SK-N-SH (cell line): Measurements from ENCODE around the gene UGGT2. TPM values are rescaled to one million over a fixed set of nuclear protein-coding genes. Genes with fewer than 3 reads are reported as not detected.
A peak's percentile ranks its signal among the peaks of the same experiment; 100 is the strongest.

ENCODE experiments used
- CTCF ChIA-PET: fragments of 300-600, 350-600 bp; formaldehyde crosslinking; extraction: SDS; loops from one replicate; lab custom pipeline; 2021; lab: Yijun Ruan, JAX
- POLR2A ChIA-PET: fragments of 350-600 bp; sonication (Branson Sonifier 250); formaldehyde crosslinking; extraction: SDS; loops from one replicate; lab custom pipeline; 2020; ENCODE audit warnings: antibody characterized with exemption, inconsistent platforms; lab: Yijun Ruan, JAX
- DNase-seq: peaks from one replicate; pipeline ENCODE4 v3.0.0; 2012
- H2AFZ ChIP-seq: fragments of 200-600 bp; sonication (generic); 2 replicates; pipeline ENCODE4 v1.8.1; 2016; ENCODE audit warnings: antibody characterized with exemption, mild to moderate bottlenecking, low read depth
- H3F3A ChIP-seq: fragments of 200-600 bp; sonication (generic); replicated peaks from 2 replicates; pipeline ENCODE3; 2016; ENCODE audit warnings: antibody characterized with exemption, mild to moderate bottlenecking; ENCODE audit not compliant: insufficient read depth
- H3K27ac ChIP-seq, 2 experiments: fragments of 200-500 bp in 1 of 2; fragments of 200-600 bp in 1 of 2; sonication (Bioruptor generic) in 1 of 2; sonication (generic), shearing (Covaris generic) in 1 of 2; 2 replicates each; pipeline versions ENCODE4 v1.5.1 to v1.6.1; 2014 to 2016; ENCODE audit warnings: low read depth in 2 of 2, inconsistent platforms in 1 of 2, low read length in 1 of 2, mild to moderate bottlenecking in 1 of 2, mixed read lengths in 1 of 2
- H3K27me3 ChIP-seq: fragments of 200-600 bp; sonication (generic), shearing (Covaris generic); 2 replicates; pipeline ENCODE4 v1.6.1; 2016; ENCODE audit warnings: mixed run types; ENCODE audit not compliant: insufficient read depth
- H3K36me3 ChIP-seq, 2 experiments: fragments of 200-500 bp in 1 of 2; fragments of 200-600 bp in 1 of 2; sonication (Bioruptor generic) in 1 of 2; sonication (generic) in 1 of 2; replicated peaks in 1 of 2; 2 replicates each; pipeline versions ENCODE3 to v1.5.1; 2014 to 2016; ENCODE audit warnings: low read length in 1 of 2, mild to moderate bottlenecking in 1 of 2; ENCODE audit not compliant: insufficient read depth in 2 of 2, control insufficient read depth in 1 of 2
- H3K4me1 ChIP-seq, 2 experiments: fragments of 200-500 bp in 1 of 2; fragments of 200-600 bp in 1 of 2; sonication (Bioruptor generic) in 1 of 2; sonication (generic), shearing (Covaris generic) in 1 of 2; 2 replicates each; pipeline versions ENCODE4 v1.5.1 to v1.6.1; 2014 to 2016; ENCODE audit warnings: low read depth in 1 of 2, low read length in 1 of 2, mixed run types in 1 of 2; ENCODE audit not compliant: insufficient read depth in 2 of 2, control insufficient read depth in 1 of 2
- H3K4me2 ChIP-seq: fragments of 200-600 bp; sonication (generic), shearing (Covaris generic); 2 replicates; pipeline ENCODE4 v1.6.1; 2017; ENCODE audit warnings: mixed run types
- H3K4me3 ChIP-seq, 2 experiments: fragments of 200-500 bp in 1 of 2; fragments of 200-600 bp in 1 of 2; sonication (Bioruptor generic) in 1 of 2; sonication (generic), shearing (Covaris generic) in 1 of 2; 2 replicates each; pipeline versions ENCODE4 v1.5.1 to v1.8.1; 2014 to 2016; ENCODE audit warnings: low read depth in 2 of 2, inconsistent platforms in 1 of 2, low read length in 1 of 2, mild to moderate bottlenecking in 1 of 2, mixed read lengths in 1 of 2, moderate library complexity in 1 of 2
- H3K79me2 ChIP-seq: fragments of 200-600 bp; sonication (generic); 2 replicates; pipeline ENCODE4 v1.8.1; 2017; ENCODE audit warnings: mild to moderate bottlenecking; ENCODE audit not compliant: insufficient read depth
- H3K9ac ChIP-seq: fragments of 200-600 bp; sonication (generic); 2 replicates; pipeline ENCODE4 v1.6.1; 2017; ENCODE audit warnings: mixed run types
- H3K9me2 ChIP-seq: fragments of 200-600 bp; sonication (generic); 2 replicates; pipeline ENCODE4 v1.6.1; 2017; ENCODE audit warnings: mixed run types
- H3K9me3 ChIP-seq: fragments of 200-600 bp; sonication (generic); 2 replicates; pipeline ENCODE4 v1.6.1; 2017; ENCODE audit warnings: mixed run types, mild to moderate bottlenecking, moderate library complexity
- H4K20me1 ChIP-seq: fragments of 200-600 bp; sonication (generic); 2 replicates; pipeline ENCODE4 v1.6.1; 2017; ENCODE audit warnings: mild to moderate bottlenecking, mixed run types; ENCODE audit not compliant: insufficient read depth
- CHD2 ChIP-seq: fragments of 150-350 bp; IDR thresholded peaks from 2 replicates; pipeline ENCODE4 v1.6.1; 2018; ENCODE audit warnings: low read length; ENCODE audit not compliant: partially characterized antibody
- FOSL2 ChIP-seq: IDR thresholded peaks from 2 replicates; pipeline ENCODE4 v1.4.0; 2012; ENCODE audit warnings: low read depth, mild to moderate bottlenecking, moderate library complexity, borderline replicate concordance
- FOXM1 ChIP-seq: IDR thresholded peaks from 2 replicates; pipeline ENCODE4 v1.4.0; 2012; ENCODE audit warnings: low read depth, mild to moderate bottlenecking
- GABPA ChIP-seq: IDR thresholded peaks from 2 replicates; pipeline ENCODE4 v1.4.0; 2012; ENCODE audit warnings: low read depth, mild to moderate bottlenecking
- JUND ChIP-seq: IDR thresholded peaks from 2 replicates; pipeline ENCODE4 v1.4.0; 2012
- MXI1 ChIP-seq: IDR thresholded peaks from 2 replicates; pipeline ENCODE4 v1.6.1; 2012; ENCODE audit warnings: mild to moderate bottlenecking, low read depth, low read length, improper control_type of control experiment
- NRF1 ChIP-seq: IDR thresholded peaks from 2 replicates; pipeline ENCODE4 v1.6.1; 2012; ENCODE audit warnings: low read depth, mild to moderate bottlenecking, low read length
- RAD21 ChIP-seq: IDR thresholded peaks from 2 replicates; pipeline ENCODE4 v1.6.1; 2012; ENCODE audit warnings: mild to moderate bottlenecking, low read length
- SMC3 ChIP-seq: IDR thresholded peaks from 2 replicates; pipeline ENCODE4 v1.6.1; 2012; ENCODE audit warnings: low read depth, low read length, improper control_type of control experiment
- TAF1 ChIP-seq: IDR thresholded peaks from 2 replicates; pipeline ENCODE4 v1.6.1; 2012; ENCODE audit warnings: low read depth, mild to moderate bottlenecking, low read length, moderate library complexity, borderline replicate concordance
- TCF12 ChIP-seq: IDR thresholded peaks from 2 replicates; pipeline ENCODE4 v1.4.0; 2012
- WGBS: methylation state at CpG from one replicate; pipeline ENCODE4 v1.1.6; 2017; ENCODE audit warnings: low lambda C conversion rate; 5-methylcytosine and 5-hydroxymethylcytosine counted together
- polyA plus RNA-seq, 3 experiments: library from polyadenylated mRNA; depleted of rRNA; stranded (reverse); fragments of >200 nt; gene quantifications; 2 replicates each; pipeline ENCODE4 v1.2.3, GENCODE V29; 2012
- TF ChIP-seq, protein P1 (sequence below): fragments of 150-350 bp; IDR thresholded peaks from 2 replicates; pipeline ENCODE4 v1.6.1; 2016; ENCODE audit warnings: mild to moderate bottlenecking, low read depth, low read length
- TF ChIP-seq, protein P2 (sequence below): IDR thresholded peaks from 2 replicates; pipeline ENCODE4 v1.6.1; 2012; ENCODE audit warnings: mild to moderate bottlenecking, low read depth, low read length, moderate library complexity
- TF ChIP-seq, protein P3 (sequence below): fragments of 200-600 bp; sonication (generic); IDR thresholded peaks from 2 replicates; pipeline ENCODE4 v1.6.1; 2017; ENCODE audit warnings: antibody characterized with exemption, mild to moderate bottlenecking, moderate library complexity
- TF ChIP-seq, protein P4 (sequence below): IDR thresholded peaks from 2 replicates; pipeline ENCODE4 v1.4.0; 2012; ENCODE audit warnings: low read depth

UGGT2 gene
- polyA plus RNA-seq, 1 of the 3 experiments (the other 2 are of a cell fraction), result 13.3 TPM

- Histone ChIP-seq H3K27ac (no peak overlapping the region), H3K79me2 (no peaks in the 10 kb centered on the region), H3F3A (no peaks in the 10 kb centered on the region), H3K36me3 (no peaks in the 10 kb centered on the region), H3K9me2 (no peaks in the 10 kb centered on the region), H3K4me3 (no peak overlapping the region; a peak in 1 of 4 replicates), H3K4me2 (no peak overlapping the region), H3K9me3 (no peaks in the 10 kb centered on the region), H4K20me1 (no peaks in the 10 kb centered on the region), H2AFZ (no peak overlapping the region)
- CTCF ChIA-PET, result interaction anchor here (1.0 to 1.5 kb wide), 5 partner anchors 9 to 27 kb away, joined by 3 to 5 read pairs (median 4); partner anchors contain the start of gene HS6ST3
- WGBS, result 79% methylated on average over 2 of the region's 3 CpGs
- POLR2A ChIA-PET, result no interaction called here
- DNase-seq, result peak; percentile 28
- TF ChIP-seq FOXM1 (no peak), CHD2 (no peak), JUND (no peak), RAD21 (peak; percentile 36), TAF1 (no peak), TCF12 (no peak), SMC3 (0 out of 2 replicates have a peak, but pooled peaks have one; percentile 14), MXI1 (no peak), NRF1 (no peak), FOSL2 (no peak), GABPA (no peak)
- TF ChIP-seq, protein P1, sequence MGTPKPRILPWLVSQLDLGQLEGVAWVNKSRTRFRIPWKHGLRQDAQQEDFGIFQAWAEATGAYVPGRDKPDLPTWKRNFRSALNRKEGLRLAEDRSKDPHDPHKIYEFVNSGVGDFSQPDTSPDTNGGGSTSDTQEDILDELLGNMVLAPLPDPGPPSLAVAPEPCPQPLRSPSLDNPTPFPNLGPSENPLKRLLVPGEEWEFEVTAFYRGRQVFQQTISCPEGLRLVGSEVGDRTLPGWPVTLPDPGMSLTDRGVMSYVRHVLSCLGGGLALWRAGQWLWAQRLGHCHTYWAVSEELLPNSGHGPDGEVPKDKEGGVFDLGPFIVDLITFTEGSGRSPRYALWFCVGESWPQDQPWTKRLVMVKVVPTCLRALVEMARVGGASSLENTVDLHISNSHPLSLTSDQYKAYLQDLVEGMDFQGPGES, result no peak
- TF ChIP-seq, protein P2, sequence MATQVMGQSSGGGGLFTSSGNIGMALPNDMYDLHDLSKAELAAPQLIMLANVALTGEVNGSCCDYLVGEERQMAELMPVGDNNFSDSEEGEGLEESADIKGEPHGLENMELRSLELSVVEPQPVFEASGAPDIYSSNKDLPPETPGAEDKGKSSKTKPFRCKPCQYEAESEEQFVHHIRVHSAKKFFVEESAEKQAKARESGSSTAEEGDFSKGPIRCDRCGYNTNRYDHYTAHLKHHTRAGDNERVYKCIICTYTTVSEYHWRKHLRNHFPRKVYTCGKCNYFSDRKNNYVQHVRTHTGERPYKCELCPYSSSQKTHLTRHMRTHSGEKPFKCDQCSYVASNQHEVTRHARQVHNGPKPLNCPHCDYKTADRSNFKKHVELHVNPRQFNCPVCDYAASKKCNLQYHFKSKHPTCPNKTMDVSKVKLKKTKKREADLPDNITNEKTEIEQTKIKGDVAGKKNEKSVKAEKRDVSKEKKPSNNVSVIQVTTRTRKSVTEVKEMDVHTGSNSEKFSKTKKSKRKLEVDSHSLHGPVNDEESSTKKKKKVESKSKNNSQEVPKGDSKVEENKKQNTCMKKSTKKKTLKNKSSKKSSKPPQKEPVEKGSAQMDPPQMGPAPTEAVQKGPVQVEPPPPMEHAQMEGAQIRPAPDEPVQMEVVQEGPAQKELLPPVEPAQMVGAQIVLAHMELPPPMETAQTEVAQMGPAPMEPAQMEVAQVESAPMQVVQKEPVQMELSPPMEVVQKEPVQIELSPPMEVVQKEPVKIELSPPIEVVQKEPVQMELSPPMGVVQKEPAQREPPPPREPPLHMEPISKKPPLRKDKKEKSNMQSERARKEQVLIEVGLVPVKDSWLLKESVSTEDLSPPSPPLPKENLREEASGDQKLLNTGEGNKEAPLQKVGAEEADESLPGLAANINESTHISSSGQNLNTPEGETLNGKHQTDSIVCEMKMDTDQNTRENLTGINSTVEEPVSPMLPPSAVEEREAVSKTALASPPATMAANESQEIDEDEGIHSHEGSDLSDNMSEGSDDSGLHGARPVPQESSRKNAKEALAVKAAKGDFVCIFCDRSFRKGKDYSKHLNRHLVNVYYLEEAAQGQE, result no peak
- TF ChIP-seq, protein P3, sequence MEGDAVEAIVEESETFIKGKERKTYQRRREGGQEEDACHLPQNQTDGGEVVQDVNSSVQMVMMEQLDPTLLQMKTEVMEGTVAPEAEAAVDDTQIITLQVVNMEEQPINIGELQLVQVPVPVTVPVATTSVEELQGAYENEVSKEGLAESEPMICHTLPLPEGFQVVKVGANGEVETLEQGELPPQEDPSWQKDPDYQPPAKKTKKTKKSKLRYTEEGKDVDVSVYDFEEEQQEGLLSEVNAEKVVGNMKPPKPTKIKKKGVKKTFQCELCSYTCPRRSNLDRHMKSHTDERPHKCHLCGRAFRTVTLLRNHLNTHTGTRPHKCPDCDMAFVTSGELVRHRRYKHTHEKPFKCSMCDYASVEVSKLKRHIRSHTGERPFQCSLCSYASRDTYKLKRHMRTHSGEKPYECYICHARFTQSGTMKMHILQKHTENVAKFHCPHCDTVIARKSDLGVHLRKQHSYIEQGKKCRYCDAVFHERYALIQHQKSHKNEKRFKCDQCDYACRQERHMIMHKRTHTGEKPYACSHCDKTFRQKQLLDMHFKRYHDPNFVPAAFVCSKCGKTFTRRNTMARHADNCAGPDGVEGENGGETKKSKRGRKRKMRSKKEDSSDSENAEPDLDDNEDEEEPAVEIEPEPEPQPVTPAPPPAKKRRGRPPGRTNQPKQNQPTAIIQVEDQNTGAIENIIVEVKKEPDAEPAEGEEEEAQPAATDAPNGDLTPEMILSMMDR, result peak; percentile 74
- TF ChIP-seq, protein P4, sequence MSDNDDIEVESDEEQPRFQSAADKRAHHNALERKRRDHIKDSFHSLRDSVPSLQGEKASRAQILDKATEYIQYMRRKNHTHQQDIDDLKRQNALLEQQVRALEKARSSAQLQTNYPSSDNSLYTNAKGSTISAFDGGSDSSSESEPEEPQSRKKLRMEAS, result no peak
- TF ChIP-seq, all 33 proteins: peak for 3
- H3K27me3 ChIP-seq, result peaks cover 9% of the 10 kb centered on the region; the same call in 1 of the 2 replicates
- H3K4me1 ChIP-seq, result no peaks in the 10 kb centered on the region
- H3K9ac ChIP-seq, result no peak overlapping the region
These were observed 22.8 kb upstream of the UGGT2 start for GRCh38 chr13:96075953-96076543.
